ENCODE measurements around the gene CIPC. TPM values are rescaled to one million over a fixed set of nuclear protein-coding genes. Genes with fewer than 3 reads are reported as not detected.

The CIPC gene
- 6.0 to 9.0 TPM (median 7.8 TPM) in 5 replicates for total RNA-seq (2022; extraction: Qiagen RNA extraction; ENCODE audit: low read depth)

DNA sequence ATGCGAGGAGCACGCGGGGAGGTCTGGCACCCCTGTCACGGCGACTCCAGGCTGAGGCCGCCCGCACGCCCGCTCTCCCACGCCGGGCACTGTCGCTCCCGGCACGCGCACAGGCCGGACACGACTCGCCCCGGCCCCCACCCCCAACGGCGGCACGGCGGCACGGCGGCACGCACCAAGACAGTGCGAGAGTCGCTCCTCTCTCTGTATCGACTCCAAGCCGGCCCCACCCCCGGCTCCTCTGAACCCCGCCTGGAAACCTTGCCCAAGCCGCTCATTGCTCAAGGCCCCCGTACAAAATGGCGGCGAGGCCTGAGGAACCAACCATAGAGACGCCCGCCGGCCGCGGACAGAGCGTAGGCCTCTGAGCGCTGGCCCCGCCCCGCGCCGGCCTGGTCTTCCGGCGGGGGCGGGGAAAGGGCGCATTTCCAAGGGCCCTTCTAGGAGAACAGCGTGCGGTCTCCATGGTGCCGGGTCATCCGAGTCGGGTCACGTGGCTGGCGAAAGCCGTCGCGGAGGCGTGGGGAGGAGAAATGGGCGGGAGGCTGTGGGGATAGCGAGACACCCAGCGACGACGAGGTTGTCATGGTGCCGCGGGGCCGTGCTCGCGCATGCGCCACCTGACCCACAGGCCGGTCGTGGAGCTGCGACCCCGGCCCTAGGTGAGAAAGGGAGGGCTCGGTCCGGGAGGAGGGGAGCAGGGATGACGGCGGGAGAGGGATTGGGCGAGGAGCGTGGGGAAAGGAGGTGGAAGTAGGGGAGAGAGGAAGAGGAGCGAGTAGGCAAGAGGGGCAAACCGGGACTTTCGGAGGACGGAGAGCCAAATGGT is at the start of gene CIPC:
Gene CIPC (plus strand): TSS at position 559 of the 829 bp plus-strand sequence. CDS start 7,451 bp downstream, outside the sequence.

GRCh38 chr14:77141214-77142004 is 43.4 kb downstream of the CIPC start, which contains the start of gene ZDHHC22:
Gene ZDHHC22, minus strand, starts transcription at chr14:77141791. Its CDS starts 2,053 bp downstream, at chr14:77139738.

Other genes starting within 250 kb of the CIPC start
- 10.6 to 22.4 TPM (median 22.0 TPM) in 5 replicates for gene IRF2BPL, start 69.5 kb upstream of the CIPC start, total RNA-seq (2022; extraction: Qiagen RNA extraction; ENCODE audit: low read depth)
- 0.13 to 0.20 TPM (median 0.20 TPM) in 5 replicates for gene ZDHHC22, start 43.5 kb downstream of the CIPC start, total RNA-seq (2022; extraction: Qiagen RNA extraction; ENCODE audit: low read depth)
- gene TMEM63C, start 83.5 kb downstream of the CIPC start, total RNA-seq (2022; extraction: Qiagen RNA extraction; ENCODE audit: low read depth): 1.1 to 3.3 TPM (median 2.2 TPM) in 5 replicates
- gene NGB, start 172.9 kb downstream of the CIPC start, total RNA-seq (2022; extraction: Qiagen RNA extraction; ENCODE audit: low read depth): not detected in 5 replicates
- 30.3 to 33.9 TPM (median 32.0 TPM) in 5 replicates for gene POMT2, start 222.6 kb downstream of the CIPC start, total RNA-seq (2022; extraction: Qiagen RNA extraction; ENCODE audit: low read depth)
- 32.3 to 42.7 TPM (median 36.0 TPM) in 5 replicates for gene GSTZ1, start 222.8 kb downstream of the CIPC start, total RNA-seq (2022; extraction: Qiagen RNA extraction; ENCODE audit: low read depth)